Measurements from ENCODE around the gene OR5A1. TPM values are rescaled to one million over a fixed set of nuclear protein-coding genes. Genes with fewer than 3 reads are reported as not detected.

Gene OR5A1
- total and polyA plus RNA-seq, 8 donors, result not detected

GRCh38 chr11:59480359-59480758 is 44.1 kb downstream of the OR5A1 start:
- intact Hi-C loops (cut with DNase I), result no loop called here
- WGBS, 2 donors, result 76 to 79% methylated on average over 3 of the region's 3 CpGs
- Histone ChIP-seq H3K9me3 (no peaks in the 10 kb centered on the region), H3K4me3 (no peak overlapping the region), H3K36me3 (no peaks in the 10 kb centered on the region), H3K27me3 (no peaks in the 10 kb centered on the region), H3K4me1 (peaks cover 0 to 4% (median 0%) of the 10 kb centered on the region in 3 donors), H3K27ac (no peak overlapping the region)
- ATAC-seq (no peak), FAIRE-seq (no peak), DNase-seq (no peak)
- TF ChIP-seq CTCF (IDR thresholded peaks at IDR 0.05), result no peak

Other genes starting within 250 kb of the OR5A1 start
- 1 to 10 TPM in 5 of 6 donors, under 1 TPM in 1; 0.51 to 7.1 (median 3.4) TPM for gene MPEG1, start 223.5 kb upstream of the OR5A1 start, total RNA-seq
- under 1 TPM; 0.68 to 0.92 TPM for gene MPEG1, start 223.5 kb upstream of the OR5A1 start, polyA plus RNA-seq
- not detected for gene OR5AN1, start 77.6 kb upstream of the OR5A1 start, total RNA-seq
- gene OR5AN1, start 77.6 kb upstream of the OR5A1 start, polyA plus RNA-seq, result not detected
- gene OR5A2, start 10.1 kb upstream of the OR5A1 start, total RNA-seq, result not detected
- gene OR5A2, start 10.1 kb upstream of the OR5A1 start, polyA plus RNA-seq, result under 1 TPM in 1 of 2 donors, not detected in 1; under 0.01 TPM
- not detected for gene OR4D6, start 20.5 kb downstream of the OR5A1 start, total RNA-seq
- gene OR4D6, start 20.5 kb downstream of the OR5A1 start, polyA plus RNA-seq, result not detected
- gene OR4D10, start 36.8 kb downstream of the OR5A1 start, total RNA-seq, result not detected
- gene OR4D10, start 36.8 kb downstream of the OR5A1 start, polyA plus RNA-seq, result not detected
- gene OR4D11, start 67.1 kb downstream of the OR5A1 start, total RNA-seq, result not detected
- gene OR4D11, start 67.1 kb downstream of the OR5A1 start, polyA plus RNA-seq, result not detected
- not detected for gene OR4D9, start 75.1 kb downstream of the OR5A1 start, total RNA-seq
- not detected for gene OR4D9, start 75.1 kb downstream of the OR5A1 start, polyA plus RNA-seq
- 10 to 100 TPM; 32.8 to 39.7 (median 35.8) TPM for gene OSBP, start 179.3 kb downstream of the OR5A1 start, total RNA-seq
- 10 to 100 TPM; 12.4 to 23.5 TPM for gene OSBP, start 179.3 kb downstream of the OR5A1 start, polyA plus RNA-seq
- 10 to 100 TPM in 2 of 6 donors, 1 to 10 TPM in 4; 6.5 to 12.9 (median 8.1) TPM for gene PATL1, start 232.6 kb downstream of the OR5A1 start, total RNA-seq
- gene PATL1, start 232.6 kb downstream of the OR5A1 start, polyA plus RNA-seq, result 1 to 10 TPM; 4.5 to 6.8 TPM